MM.1S (cell line): ENCODE results near the gene CD86.

Experiments used
- DNase-seq: peaks from one replicate; pipeline ENCODE4 v3.0.0-alpha.2; 2015
- H2AFZ ChIP-seq: fragments of 300-600 bp; sonication (generic); 2 replicates; pipeline ENCODE4 v1.6.0; 2016; ENCODE audit warnings: antibody characterized with exemption, low read length
- H3F3A ChIP-seq: fragments of 300-600 bp; sonication (generic); 2 replicates; pipeline ENCODE4 v1.6.1; 2016; ENCODE audit warnings: mild to moderate bottlenecking, antibody characterized with exemption, low read length, moderate library complexity, mixed read lengths; ENCODE audit not compliant: insufficient read depth
- H3K27ac ChIP-seq: fragments of 300-600 bp; sonication (generic); 2 replicates; pipeline ENCODE4 v1.5.1; 2016; ENCODE audit warnings: mild to moderate bottlenecking, low read length
- H3K27me3 ChIP-seq: fragments of 300-600 bp; sonication (generic); replicated peaks from 2 replicates; pipeline ENCODE4 v1.6.0; 2016; ENCODE audit warnings: low read length; ENCODE audit not compliant: insufficient read depth
- H3K36me3 ChIP-seq: fragments of 300-600 bp; sonication (generic); replicated peaks from 2 replicates; pipeline ENCODE4 v1.6.1; 2016; ENCODE audit warnings: mild to moderate bottlenecking, low read length, mixed read lengths; ENCODE audit not compliant: insufficient read depth
- H3K4me1 ChIP-seq: fragments of 300-600 bp; sonication (generic); 2 replicates; pipeline ENCODE4 v1.6.1; 2016; ENCODE audit warnings: low read length, mixed read lengths
- H3K4me2 ChIP-seq: fragments of 300-600 bp; sonication (generic); 2 replicates; pipeline ENCODE4 v1.6.0; 2016; ENCODE audit warnings: low read depth, low read length
- H3K4me3 ChIP-seq: fragments of 300-600 bp; sonication (generic); 2 replicates; pipeline ENCODE4 v1.5.1; 2016; ENCODE audit warnings: low read length, mixed read lengths
- H3K79me2 ChIP-seq: fragments of 300-600 bp; sonication (generic); 2 replicates; pipeline ENCODE4 v1.6.1; 2016; ENCODE audit warnings: mixed run types, low read length, mixed read lengths
- H3K9ac ChIP-seq: fragments of 300-600 bp; sonication (generic); 2 replicates; pipeline ENCODE4 v1.6.1; 2016; ENCODE audit warnings: low read length, mixed read lengths
- H3K9me2 ChIP-seq: fragments of 300-600 bp; sonication (generic); replicated peaks from 2 replicates; pipeline ENCODE4 v1.6.1; 2016; ENCODE audit warnings: mild to moderate bottlenecking, low read length, mixed read lengths; ENCODE audit not compliant: insufficient read depth
- H3K9me3 ChIP-seq: fragments of 300-600 bp; sonication (generic); replicated peaks from 2 replicates; pipeline ENCODE4 v1.6.1; 2016; ENCODE audit warnings: mild to moderate bottlenecking, low read length, mixed read lengths; ENCODE audit not compliant: insufficient read depth
- H4K20me1 ChIP-seq: fragments of 300-600 bp; sonication (generic); 2 replicates; pipeline ENCODE4 v1.6.1; 2016; ENCODE audit warnings: mild to moderate bottlenecking, low read length, moderate library complexity, mixed read lengths; ENCODE audit not compliant: insufficient read depth
- EZH2 ChIP-seq: fragments of 300-600 bp; sonication (generic); optimal IDR thresholded peaks from 2 replicates; pipeline ENCODE3; 2017; ENCODE audit warnings: low read depth, mild to moderate bottlenecking, antibody characterized with exemption, low read length, mixed read lengths
- EZH2phosphoT487 ChIP-seq: fragments of 300-600 bp; sonication (generic); IDR thresholded peaks from 2 replicates; pipeline ENCODE4 v1.6.1; 2018; ENCODE audit warnings: antibody characterized with exemption, low read length
- TF ChIP-seq, protein P1 (sequence below): fragments of 300-600 bp; sonication (generic); IDR thresholded peaks from 2 replicates; pipeline ENCODE4 v1.5.1; 2016; ENCODE audit warnings: antibody characterized with exemption, low read length, mixed read lengths

Gene CD86

DNA sequence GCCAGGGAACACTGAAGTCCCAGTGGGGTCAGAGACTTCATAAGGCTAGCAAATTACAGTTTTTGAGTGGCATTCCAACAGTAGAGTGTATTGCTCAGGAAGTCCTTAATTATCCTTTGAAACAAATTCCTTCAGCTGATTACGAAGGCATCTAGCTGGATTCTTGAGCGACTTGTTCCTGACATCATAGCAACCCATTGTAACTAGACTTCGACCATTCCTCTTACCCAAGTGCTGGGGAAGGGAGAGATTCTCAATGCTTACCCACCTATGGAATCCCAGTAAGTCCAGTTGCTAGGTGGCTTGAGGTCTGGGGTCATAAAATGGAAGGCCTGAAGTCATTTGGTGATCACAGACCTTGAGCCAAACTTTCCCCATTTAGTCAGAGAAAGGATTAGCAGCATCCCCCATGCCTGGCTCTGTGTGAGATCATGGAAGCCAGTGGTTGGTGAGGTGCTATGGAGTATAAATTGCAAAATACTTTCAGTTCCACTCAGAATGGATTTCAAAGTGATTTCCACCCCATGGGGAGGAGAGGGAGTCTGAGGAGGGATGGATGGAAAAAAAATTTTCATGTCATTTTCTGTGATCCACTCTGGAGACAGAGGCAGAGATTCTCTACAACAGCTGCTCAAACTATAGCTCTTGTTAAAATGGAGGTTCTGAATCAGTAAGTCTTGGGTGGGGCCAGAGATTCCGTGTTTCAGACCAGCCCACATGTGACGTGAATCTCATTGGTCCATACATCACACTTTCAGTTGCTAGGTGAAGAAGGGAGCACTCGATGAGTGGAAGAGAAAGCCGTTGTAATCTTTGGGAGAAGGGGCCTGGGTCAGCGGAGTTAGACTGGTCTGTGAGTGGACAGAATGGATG is 45.7 kb downstream of the CD86 start:
- Histone ChIP-seq H3K79me2 (no peaks in the 10 kb centered on the region), H3K9me2 (no peaks in the 10 kb centered on the region), H3K4me2 (no peak overlapping the region), H4K20me1 (no peaks in the 10 kb centered on the region), H3K27me3 (no peaks in the 10 kb centered on the region), H3K9ac (no peak overlapping the region), H2AFZ (no peak overlapping the region), H3K27ac (no peak overlapping the region), H3K4me3 (no peak overlapping the region), H3K9me3 (no peaks in the 10 kb centered on the region), H3K4me1 (peaks cover 18% of the 10 kb centered on the region), H3K36me3 (no peaks in the 10 kb centered on the region), H3F3A (peaks cover 3% of the 10 kb centered on the region; the same call in 1 of the 2 replicates)
- no peak for DNase-seq
- TF ChIP-seq EZH2phosphoT487, result no peak
- TF ChIP-seq, protein P1, sequence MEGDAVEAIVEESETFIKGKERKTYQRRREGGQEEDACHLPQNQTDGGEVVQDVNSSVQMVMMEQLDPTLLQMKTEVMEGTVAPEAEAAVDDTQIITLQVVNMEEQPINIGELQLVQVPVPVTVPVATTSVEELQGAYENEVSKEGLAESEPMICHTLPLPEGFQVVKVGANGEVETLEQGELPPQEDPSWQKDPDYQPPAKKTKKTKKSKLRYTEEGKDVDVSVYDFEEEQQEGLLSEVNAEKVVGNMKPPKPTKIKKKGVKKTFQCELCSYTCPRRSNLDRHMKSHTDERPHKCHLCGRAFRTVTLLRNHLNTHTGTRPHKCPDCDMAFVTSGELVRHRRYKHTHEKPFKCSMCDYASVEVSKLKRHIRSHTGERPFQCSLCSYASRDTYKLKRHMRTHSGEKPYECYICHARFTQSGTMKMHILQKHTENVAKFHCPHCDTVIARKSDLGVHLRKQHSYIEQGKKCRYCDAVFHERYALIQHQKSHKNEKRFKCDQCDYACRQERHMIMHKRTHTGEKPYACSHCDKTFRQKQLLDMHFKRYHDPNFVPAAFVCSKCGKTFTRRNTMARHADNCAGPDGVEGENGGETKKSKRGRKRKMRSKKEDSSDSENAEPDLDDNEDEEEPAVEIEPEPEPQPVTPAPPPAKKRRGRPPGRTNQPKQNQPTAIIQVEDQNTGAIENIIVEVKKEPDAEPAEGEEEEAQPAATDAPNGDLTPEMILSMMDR, result no peak
- no peak for TF ChIP-seq EZH2

DNA sequence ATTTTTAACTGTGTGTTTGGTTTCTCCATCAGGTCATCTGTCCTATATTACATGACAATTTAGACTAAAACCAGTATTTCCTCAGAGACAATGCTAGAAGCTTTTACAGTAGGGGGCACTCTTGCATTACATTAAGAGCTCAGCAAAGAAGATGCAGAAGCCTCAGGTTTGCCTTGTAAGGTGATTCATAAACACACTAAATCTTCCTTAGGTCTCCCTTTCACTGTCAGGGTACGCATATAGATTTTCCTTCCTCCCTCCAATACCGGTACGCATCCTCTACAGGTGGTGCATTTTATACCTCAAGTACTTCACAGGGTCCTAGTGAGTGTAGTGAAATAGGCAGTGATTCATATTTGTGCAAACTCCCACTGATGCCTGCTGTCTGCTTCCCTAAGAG is 46.5 kb downstream of the CD86 start:
- Histone ChIP-seq H3K9me2 (no peaks in the 10 kb centered on the region), H3K36me3 (no peaks in the 10 kb centered on the region), H3F3A (peaks cover 3% of the 10 kb centered on the region; the same call in 1 of the 2 replicates), H3K4me2 (no peak overlapping the region), H3K27ac (no peak overlapping the region), H3K9ac (no peak overlapping the region), H3K9me3 (no peaks in the 10 kb centered on the region), H3K27me3 (no peaks in the 10 kb centered on the region), H3K4me1 (peaks cover 18% of the 10 kb centered on the region), H3K4me3 (no peak overlapping the region), H2AFZ (no peak overlapping the region), H4K20me1 (no peaks in the 10 kb centered on the region), H3K79me2 (no peaks in the 10 kb centered on the region)
- TF ChIP-seq EZH2 (no peak), EZH2phosphoT487 (no peak)
- TF ChIP-seq, protein P1, result peak; percentile 69
- DNase-seq, result peak; percentile 80

DNA sequence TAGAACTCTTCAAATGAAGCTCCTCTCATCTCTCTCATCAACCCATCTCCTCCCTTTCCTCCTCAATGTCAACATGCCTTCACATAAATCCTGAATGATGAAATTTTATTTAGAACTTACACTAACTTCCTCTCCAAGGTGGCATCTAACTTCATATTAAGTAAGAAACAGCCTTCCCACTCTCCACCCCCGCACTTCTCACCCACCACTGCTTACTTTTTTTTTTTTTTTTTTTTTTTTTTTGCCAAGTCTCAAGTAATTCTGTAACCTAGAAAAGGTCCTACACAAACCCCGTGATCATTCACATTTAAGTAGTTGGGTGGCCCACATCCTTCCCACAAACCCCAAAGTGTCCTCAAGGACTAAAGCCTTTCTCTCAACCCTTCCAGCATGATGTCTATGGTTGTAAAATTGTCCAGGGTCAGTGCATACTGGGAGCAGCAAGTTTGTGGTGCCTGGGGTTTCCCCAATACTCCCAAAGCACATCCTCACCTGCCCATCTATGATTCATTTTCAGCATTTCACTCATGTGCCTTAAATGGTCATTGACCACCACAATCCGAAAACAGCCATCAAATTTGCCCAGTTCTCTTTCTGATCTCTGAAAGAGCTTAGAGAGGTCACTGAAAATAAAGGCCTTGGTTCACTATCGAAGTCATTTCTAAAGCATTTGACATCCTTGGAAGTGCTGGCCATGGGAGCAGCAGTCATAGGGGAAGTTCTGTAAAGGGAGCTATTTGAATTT is 47.2 kb downstream of the CD86 start:
- H3K4me2 ChIP-seq, result no peak overlapping the region
- no peak for DNase-seq

More for the DNA sequence above, 47.2 kb downstream of the CD86 start:
- Histone ChIP-seq H3F3A (peaks cover 3% of the 10 kb centered on the region; the same call in 1 of the 2 replicates), H3K36me3 (no peaks in the 10 kb centered on the region), H2AFZ (no peak overlapping the region), H3K79me2 (no peaks in the 10 kb centered on the region), H3K9me3 (no peaks in the 10 kb centered on the region), H3K27ac (no peak overlapping the region), H4K20me1 (no peaks in the 10 kb centered on the region), H3K9ac (no peak overlapping the region), H3K27me3 (no peaks in the 10 kb centered on the region), H3K4me3 (no peak overlapping the region), H3K9me2 (no peaks in the 10 kb centered on the region), H3K4me1 (peaks cover 13% of the 10 kb centered on the region)
- TF ChIP-seq, protein P1, result no peak
- TF ChIP-seq EZH2phosphoT487 (no peak), EZH2 (no peak)
